ENCODE data around the gene ZNF177. TPM values are rescaled to one million over a fixed set of nuclear protein-coding genes. Genes with fewer than 3 reads are reported as not detected.

Gene ZNF177
- total and polyA plus RNA-seq, 8 donors: 0.50 to 4.6 (median 2.2) TPM; not detected in 1

DNA sequence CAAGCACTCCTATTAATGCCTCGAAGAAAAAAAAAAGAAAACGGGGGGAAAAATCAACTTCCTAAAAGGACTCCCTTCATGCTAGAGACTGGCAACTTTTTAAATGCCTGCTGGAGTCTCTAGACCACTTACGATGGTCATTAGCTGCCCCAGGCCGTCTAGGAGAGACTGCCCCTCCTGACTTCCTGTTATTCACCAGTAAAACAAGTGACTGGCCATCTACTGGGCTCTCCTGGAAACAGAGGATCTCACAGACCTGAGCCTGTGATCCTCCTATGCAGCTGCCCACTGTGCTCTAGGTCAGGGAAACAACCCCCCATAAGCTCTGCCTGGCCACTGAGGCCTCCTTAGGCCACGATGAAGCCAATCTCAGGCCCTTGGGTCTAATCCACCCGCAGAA, 65.1 kb downstream of the ZNF177 start:
- intact Hi-C loops (cut with DNase I; ENCODE audit: low total_unique reads): no loop called here
- Histone ChIP-seq H3K27me3 (no peaks in the 10 kb centered on the region), H3K4me1 (no peaks in the 10 kb centered on the region), H3K4me3 (no peak overlapping the region), H3K27ac (no peak overlapping the region), H3K9me3 (peaks cover 13 to 66% (median 38%) of the 10 kb centered on the region in 4 donors), H3K36me3 (peaks cover 35 to 100% (median 100%) of the 10 kb centered on the region in 4 donors)
- TF ChIP-seq POLR2A (IDR thresholded peaks at IDR 0.05) (no peak), EP300 (IDR thresholded peaks at IDR 0.05) (no peak), POLR2AphosphoS5 (IDR thresholded peaks at IDR 0.05) (no peak)
- TF ChIP-seq, protein P1, sequence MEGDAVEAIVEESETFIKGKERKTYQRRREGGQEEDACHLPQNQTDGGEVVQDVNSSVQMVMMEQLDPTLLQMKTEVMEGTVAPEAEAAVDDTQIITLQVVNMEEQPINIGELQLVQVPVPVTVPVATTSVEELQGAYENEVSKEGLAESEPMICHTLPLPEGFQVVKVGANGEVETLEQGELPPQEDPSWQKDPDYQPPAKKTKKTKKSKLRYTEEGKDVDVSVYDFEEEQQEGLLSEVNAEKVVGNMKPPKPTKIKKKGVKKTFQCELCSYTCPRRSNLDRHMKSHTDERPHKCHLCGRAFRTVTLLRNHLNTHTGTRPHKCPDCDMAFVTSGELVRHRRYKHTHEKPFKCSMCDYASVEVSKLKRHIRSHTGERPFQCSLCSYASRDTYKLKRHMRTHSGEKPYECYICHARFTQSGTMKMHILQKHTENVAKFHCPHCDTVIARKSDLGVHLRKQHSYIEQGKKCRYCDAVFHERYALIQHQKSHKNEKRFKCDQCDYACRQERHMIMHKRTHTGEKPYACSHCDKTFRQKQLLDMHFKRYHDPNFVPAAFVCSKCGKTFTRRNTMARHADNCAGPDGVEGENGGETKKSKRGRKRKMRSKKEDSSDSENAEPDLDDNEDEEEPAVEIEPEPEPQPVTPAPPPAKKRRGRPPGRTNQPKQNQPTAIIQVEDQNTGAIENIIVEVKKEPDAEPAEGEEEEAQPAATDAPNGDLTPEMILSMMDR (IDR thresholded peaks at IDR 0.05): no peak
- no peak for DNase-seq
- 81 to 88% (median 86%) methylated on average over 4 to 6 of the region's 6 CpGs for WGBS, 5 donors

DNA sequence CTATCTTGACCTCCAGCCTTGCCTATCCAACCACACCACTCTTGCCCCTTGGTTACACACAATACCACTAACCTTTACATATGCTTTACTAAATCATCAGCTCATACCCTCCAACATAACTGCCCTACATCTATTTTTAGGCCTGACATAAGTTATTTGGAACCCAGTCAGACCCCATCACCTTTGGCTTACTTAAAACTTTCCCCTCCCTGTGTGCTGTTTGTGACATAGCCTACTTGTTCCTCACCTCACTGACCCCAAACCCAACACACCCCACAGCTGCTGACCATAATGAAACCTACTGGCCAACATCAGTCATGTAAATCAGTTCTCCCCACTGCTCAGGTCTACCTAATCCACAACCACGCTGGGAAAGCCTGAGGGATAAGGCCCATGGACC, 67.6 kb downstream of the ZNF177 start:
- intact Hi-C loops (cut with DNase I; ENCODE audit: low total_unique reads): no loop called here
- Histone ChIP-seq H3K9me3 (peaks cover 0 to 41% (median 21%) of the 10 kb centered on the region in 4 donors), H3K4me3 (no peak overlapping the region), H3K4me1 (peaks cover 9 to 19% (median 14%) of the 10 kb centered on the region in 4 donors), H3K27ac (no peak overlapping the region), H3K27me3 (no peaks in the 10 kb centered on the region), H3K36me3 (peaks cover 17 to 85% (median 82%) of the 10 kb centered on the region in 4 donors)
- no peak for TF ChIP-seq POLR2AphosphoS5 (IDR thresholded peaks at IDR 0.05)
- DNase-seq: no peak
- WGBS, 5 donors: 87 to 100% (median 100%) methylated on average over 1 of the region's 1 CpG

DNA sequence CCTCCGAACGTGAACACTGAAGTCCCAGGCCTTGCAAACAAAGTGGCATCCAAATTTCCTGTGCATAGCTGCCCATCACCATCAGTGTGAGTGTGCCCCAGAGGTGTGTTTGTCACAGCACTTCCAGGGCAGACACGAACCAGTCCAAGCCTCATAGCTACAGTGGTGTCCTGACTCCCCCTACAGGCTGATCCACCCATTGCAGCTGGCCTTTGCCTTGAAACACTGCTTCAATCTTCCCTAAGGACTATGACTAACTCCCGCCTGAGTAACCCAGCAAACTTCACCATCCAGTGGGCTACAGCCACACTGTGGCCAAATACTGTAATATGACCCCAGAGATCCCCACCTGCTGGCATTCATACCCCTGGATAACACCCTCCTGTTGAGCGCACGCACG, 68.7 kb downstream of the ZNF177 start:
- H3K4me3 ChIP-seq: no peak overlapping the region
- intact Hi-C loops (cut with DNase I; ENCODE audit: low total_unique reads): no loop called here
- TF ChIP-seq POLR2A (IDR thresholded peaks at IDR 0.05): no peak
- TF ChIP-seq, protein P1 (IDR thresholded peaks at IDR 0.05): peak in 1 of 7 experiments; percentile 11
- DNase-seq: peak in 1 of 2 donors; percentile 55
- no peaks in the 10 kb centered on the region for H3K27me3 ChIP-seq
- H3K4me1 ChIP-seq: peaks cover 16 to 29% (median 22%) of the 10 kb centered on the region in 4 donors
- H3K36me3 ChIP-seq: peaks cover 12 to 75% (median 72%) of the 10 kb centered on the region in 4 donors
- WGBS, 5 donors: 88 to 95% (median 91%) methylated on average over 6 to 7 of the region's 7 CpGs
- no peak overlapping the region for H3K27ac ChIP-seq
- peaks cover 0 to 31% (median 15%) of the 10 kb centered on the region in 4 donors for H3K9me3 ChIP-seq

Other genes starting within 250 kb of the ZNF177 start
- gene OR7G1, start 247.2 kb upstream of the ZNF177 start, total RNA-seq: not detected
- gene OR7G1, start 247.2 kb upstream of the ZNF177 start, polyA plus RNA-seq: not detected
- not detected for gene OR7G3, start 236.1 kb upstream of the ZNF177 start, total RNA-seq
- not detected for gene OR7G3, start 236.1 kb upstream of the ZNF177 start, polyA plus RNA-seq
- 10 to 100 TPM; 17.8 to 33.6 (median 19.3) TPM for gene ZNF317, start 222.6 kb upstream of the ZNF177 start, total RNA-seq
- gene ZNF317, start 222.6 kb upstream of the ZNF177 start, polyA plus RNA-seq: 10 to 100 TPM; 23.5 to 29.6 (median 25.3) TPM
- gene OR7D2, start 184.0 kb upstream of the ZNF177 start, total RNA-seq: 10 to 100 TPM in 1 of 5 donors, under 1 TPM in 2, not detected in 2; 0.29 to 11.0 (median 0.55) TPM
- gene OR7D2, start 184.0 kb upstream of the ZNF177 start, polyA plus RNA-seq: under 1 TPM in 1 of 3 donors, not detected in 2; 0.05 TPM
- gene OR7D4, start 143.4 kb upstream of the ZNF177 start, total RNA-seq: not detected
- gene OR7D4, start 143.4 kb upstream of the ZNF177 start, polyA plus RNA-seq: not detected
- gene OR7E24, start 112.1 kb upstream of the ZNF177 start, total RNA-seq: not detected
- not detected for gene OR7E24, start 112.1 kb upstream of the ZNF177 start, polyA plus RNA-seq
- gene ZNF699, start 53.2 kb upstream of the ZNF177 start, total RNA-seq: 10 to 100 TPM in 2 of 5 donors, 1 to 10 TPM in 2, not detected in 1; 2.2 to 53.6 (median 10.2) TPM
- 1 to 10 TPM in 2 of 3 donors, under 1 TPM in 1; 0.63 to 3.1 (median 1.2) TPM for gene ZNF699, start 53.2 kb upstream of the ZNF177 start, polyA plus RNA-seq
- gene ZNF559, start 38.8 kb upstream of the ZNF177 start, total RNA-seq: 10 to 100 TPM; 11.6 to 52.2 (median 16.9) TPM
- 10 to 100 TPM in 1 of 3 donors, 1 to 10 TPM in 2; 7.3 to 18.8 (median 9.6) TPM for gene ZNF559, start 38.8 kb upstream of the ZNF177 start, polyA plus RNA-seq
- 10 to 100 TPM; 15.2 to 37.8 (median 26.8) TPM for gene ZNF266, start 72.6 kb downstream of the ZNF177 start, total RNA-seq
- 10 to 100 TPM in 1 of 3 donors, 1 to 10 TPM in 2; 6.4 to 39.6 (median 9.9) TPM for gene ZNF266, start 72.6 kb downstream of the ZNF177 start, polyA plus RNA-seq
- gene ZNF560, start 135.6 kb downstream of the ZNF177 start, total RNA-seq: not detected
- gene ZNF560, start 135.6 kb downstream of the ZNF177 start, polyA plus RNA-seq: not detected
- gene ZNF426, start 175.6 kb downstream of the ZNF177 start, total RNA-seq: 10 to 100 TPM in 1 of 5 donors, 1 to 10 TPM in 4; 1.4 to 22.2 (median 5.8) TPM
- gene ZNF426, start 175.6 kb downstream of the ZNF177 start, polyA plus RNA-seq: 1 to 10 TPM; 2.0 to 3.2 (median 2.3) TPM
- 10 to 100 TPM in 4 of 5 donors, 1 to 10 TPM in 1; 4.1 to 72.4 (median 27.4) TPM for gene ZNF121, start 221.5 kb downstream of the ZNF177 start, total RNA-seq
- gene ZNF121, start 221.5 kb downstream of the ZNF177 start, polyA plus RNA-seq: 1 to 10 TPM; 1.8 to 6.2 (median 2.8) TPM

All from stomach (tissue), 9 donors.